ENCODE data around the gene CAMKK2. TPM values are rescaled to one million over a fixed set of nuclear protein-coding genes. Genes with fewer than 3 reads are reported as not detected.
"Not testable (repeated sequence)": the region's sequence is repeated elsewhere in the genome, so short reads cannot be mapped to it uniquely, and the experiment has no call there.

Gene CAMKK2
- total RNA-seq, 1 donor from 2014 or later: 18.1 TPM

DNA sequence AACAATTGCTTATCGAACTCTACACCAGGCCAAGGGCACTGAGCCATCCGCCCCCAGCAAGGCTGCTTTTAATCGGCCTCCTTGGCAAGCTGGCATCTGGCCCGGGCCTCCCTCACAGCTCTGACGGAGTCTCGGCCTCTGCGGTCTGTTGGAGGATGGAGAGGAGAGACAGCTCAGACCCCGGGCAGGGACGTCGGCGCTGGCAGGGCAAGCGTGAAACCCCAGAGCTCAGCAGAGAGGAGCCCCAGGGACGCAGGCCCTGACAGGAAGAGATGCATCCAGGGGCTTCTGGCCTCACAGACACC lies 17.5 kb downstream of the CAMKK2 start:
- DNase-seq: no peak

DNA sequence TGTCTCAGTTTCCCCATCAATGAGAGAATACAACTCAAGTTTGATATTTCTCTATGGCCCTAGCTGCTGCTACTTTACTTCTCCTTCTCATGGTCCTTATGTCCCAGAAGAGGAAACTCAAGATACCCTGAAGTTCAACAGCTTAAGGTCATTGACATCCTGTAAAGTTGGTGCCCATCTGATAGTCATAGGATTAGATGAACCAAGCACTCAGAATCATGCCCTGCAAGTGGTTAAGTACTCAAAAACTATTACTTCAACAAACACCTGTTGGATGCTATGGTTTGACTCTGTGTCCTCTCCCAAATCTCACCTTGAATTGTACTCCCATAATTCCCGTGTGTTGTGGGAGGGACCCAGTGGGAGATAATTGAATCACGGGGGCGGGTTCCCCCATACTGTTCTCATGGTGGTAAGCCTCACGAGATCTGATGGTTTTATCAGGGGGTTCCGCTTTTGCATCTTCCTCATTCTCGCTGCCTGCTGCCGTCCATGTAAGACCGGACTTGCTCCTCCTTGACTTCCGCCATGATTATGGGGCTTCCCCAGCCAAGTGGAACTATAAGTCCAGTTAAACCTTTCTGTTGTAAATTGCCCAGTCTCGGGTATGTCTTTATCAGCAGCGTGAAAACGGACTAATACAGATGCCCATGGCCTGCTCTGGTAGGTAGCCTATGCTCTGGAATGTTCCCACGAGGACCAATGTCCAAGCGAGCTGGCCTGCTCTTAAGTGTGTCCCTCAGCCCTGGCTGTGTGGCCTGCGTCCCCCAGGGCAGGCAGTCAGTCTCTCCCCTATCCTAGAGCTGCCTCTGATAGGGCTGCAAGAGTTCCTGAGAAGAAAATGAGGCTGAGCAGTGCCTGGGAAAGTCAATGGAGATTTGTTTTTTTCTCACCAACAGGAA lies 18.1 kb downstream of the CAMKK2 start:
- no peak for DNase-seq

- DNase-seq: no peak
Observed at GRCh38 chr12:121277374-121277759, 19.1 kb downstream of the CAMKK2 start.

- DNase-seq: no peak
Observed at GRCh38 chr12:121274036-121274763, 22.3 kb downstream of the CAMKK2 start.

DNA sequence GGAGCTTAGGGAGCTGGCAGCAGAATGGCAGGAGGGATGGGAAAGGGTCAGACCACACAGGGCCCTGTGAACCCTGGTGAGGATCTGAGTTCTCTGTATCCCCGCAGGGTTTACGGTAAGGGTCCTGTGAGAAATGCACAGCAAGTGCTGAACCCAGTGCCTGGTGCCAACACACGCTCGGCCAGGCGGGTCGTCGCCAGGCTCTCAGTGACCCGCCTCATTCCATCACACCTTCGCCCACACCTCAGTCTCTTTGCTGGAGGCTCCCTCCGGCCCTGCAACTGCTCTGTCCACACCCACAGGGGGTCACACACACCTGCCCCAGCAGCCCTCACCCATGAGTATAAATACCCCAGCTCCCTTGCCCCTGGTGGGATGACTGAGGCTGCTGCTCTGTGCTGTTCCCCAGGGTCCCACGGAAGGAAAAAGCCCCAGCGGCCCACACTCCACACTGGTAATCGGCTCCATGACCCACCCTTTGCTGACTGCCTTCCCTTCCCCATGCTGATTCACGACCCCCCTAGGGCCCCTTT lies 23.1 kb downstream of the CAMKK2 start:
- DNase-seq: no peak

GRCh38 chr12:121267822-121268221 lies 28.7 kb downstream of the CAMKK2 start:
- DNase-seq: no peak

- DNase-seq: no peak
Observed at GRCh38 chr12:121264951-121265515, 31.5 kb downstream of the CAMKK2 start.

DNA sequence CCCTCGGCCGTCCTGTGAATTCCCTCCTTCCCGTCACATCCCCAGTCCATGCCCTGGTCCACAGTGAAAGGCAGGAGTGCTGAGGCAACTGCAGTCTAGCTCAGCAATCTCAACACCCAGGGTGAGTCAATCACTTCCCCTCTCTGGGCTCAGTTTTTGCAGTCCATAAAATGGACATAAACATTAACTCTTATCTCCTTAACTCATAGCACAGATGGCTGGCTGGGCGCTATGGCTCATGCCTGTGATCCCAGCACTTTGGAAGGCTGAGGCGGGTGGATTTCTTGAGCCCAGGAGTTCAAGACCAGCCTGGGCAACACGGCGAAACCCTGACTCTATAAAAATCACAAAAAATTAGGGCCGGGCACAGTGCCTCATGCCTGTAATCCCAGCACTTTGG lies 32.4 kb downstream of the CAMKK2 start:
- no peak for DNase-seq

- DNase-seq: no peak
Observed at GRCh38 chr12:121263206-121263935, 33.1 kb downstream of the CAMKK2 start.

DNA sequence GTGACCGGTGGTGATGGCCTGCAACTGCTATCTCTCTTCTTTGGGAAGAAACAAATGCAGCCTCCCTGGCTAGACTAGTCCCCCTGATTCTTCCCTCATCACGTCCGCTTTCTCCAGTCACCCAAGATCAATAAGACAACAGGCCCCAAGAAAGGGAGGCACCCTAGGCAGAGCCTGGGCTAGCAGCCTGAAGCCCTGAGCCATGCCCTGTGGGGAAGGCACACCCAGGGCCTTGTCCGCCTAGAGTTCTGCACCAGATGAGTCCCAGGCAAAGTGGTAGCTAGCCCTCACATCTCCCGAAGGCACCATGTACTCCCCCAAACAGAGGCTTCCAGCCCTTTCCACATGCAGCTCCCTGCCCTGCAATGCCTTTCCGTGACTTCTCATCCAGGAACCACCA lies 35.1 kb downstream of the CAMKK2 start:
- DNase-seq: no peak

DNA sequence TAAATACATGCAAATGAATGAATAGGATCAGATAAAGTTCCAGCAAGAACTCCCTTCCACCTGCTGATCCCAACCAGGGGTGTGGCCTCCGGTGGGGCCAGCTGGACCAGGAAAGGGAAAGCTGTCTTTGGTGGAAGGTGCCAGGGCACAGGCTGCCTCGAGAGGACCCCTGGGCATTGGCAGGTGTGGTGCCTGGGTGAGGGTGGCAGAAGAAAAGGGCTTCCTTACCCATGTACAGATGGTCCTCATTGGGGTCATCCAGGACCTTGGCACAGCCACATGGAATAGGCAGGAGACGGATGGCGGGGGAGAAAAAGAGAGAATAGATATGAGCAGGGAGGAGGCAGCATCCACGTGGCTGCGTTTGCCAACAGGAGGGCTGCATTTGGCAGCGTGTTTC lies 36.4 kb downstream of the CAMKK2 start:
- DNase-seq: no peak

DNA sequence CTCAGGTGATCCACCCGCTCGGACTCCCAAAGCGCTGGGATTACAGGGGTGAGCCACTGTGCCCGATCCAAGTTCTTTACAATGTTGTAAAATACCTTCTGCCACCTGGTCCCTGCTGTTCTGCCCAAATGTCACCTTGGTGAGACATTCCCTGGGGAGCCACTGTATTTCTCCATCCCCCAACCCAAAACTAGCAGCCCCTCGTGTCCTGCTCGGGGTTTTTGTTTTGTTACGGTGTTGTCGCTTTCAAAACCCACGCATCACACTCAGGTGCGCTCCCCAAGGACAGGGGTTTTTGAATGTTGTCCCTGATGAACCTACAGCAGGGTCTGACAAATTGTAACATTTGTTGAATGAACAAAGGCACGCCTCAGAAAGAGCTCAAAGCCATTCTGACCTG lies 37.4 kb downstream of the CAMKK2 start:
- DNase-seq: no peak

- DNase-seq: not testable (repeated sequence)
Observed at GRCh38 chr12:121257704-121258449, 38.6 kb downstream of the CAMKK2 start.

DNA sequence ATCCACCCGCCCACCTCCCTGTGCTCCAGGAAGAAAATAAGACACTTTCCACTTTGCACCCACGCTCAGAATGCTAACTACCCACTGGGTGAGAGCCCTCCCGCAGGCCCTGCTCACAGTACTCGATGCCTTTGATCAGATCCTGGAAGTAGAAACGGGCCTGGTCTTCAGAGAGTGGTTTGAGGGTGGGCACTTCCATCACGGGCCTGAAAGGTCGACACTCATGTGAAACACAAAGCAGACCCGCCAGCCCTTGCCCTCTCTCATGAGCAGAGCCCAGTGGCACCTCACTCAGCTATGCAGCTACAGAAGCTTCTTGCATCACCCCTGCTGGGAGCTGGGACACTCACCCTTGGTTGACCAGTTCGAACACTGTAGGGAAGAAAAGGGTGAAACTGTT lies 41.1 kb downstream of the CAMKK2 start:
- no peak for DNase-seq

GRCh38 chr12:121253638-121254335 lies 42.7 kb downstream of the CAMKK2 start:
- DNase-seq: no peak

DNA sequence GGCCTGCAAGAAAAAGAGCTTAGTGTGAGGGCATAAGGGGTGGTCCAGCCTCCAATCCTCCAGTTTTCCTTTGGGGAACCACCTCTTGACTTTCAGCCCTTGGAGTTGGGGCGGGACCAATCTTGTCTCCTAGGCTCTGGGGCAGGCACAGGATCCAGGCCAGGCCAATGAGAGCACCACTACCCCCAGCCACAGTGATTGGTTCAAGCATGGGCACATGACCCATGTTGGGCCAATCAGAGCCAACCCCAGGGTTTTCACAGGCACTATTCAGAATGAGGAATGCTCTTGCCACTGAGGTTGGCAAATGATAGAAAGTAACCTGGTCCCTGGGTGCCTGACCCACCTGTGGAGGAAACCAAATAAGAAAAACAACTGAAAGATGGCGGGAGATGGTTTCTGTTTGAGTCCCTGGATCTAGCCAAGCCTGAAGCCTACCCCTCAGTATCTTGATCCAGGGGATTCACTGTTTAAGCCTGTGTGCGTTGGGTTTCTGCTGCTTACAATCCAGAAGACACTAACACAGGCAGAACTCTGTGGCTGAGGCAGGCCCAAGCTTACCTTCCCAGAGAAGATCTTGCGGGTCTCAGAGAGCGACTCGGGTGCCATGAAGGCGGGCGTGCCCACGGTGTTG lies 43.7 kb downstream of the CAMKK2 start:
- DNase-seq: no peak

DNA sequence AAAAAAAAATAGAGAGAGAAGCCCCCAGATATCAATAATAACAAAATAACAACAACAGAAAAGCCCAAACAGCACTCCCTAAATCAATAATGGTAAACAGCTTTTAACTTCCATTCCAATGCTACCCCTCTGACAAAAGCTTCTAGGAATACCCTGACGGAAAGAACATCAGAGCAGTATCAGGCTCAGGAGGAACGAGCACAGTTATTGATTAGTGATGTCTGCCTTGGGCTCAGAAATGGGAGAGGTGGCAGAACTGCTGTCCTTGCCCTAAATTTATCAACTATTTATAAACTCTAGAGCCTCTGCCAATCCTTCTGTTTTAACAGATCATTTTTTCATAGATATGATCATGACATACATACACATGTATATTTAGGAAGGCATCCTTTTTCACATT lies 44.7 kb downstream of the CAMKK2 start:
- DNase-seq: no peak

- no peak for DNase-seq
Observed at GRCh38 chr12:121250359-121250758, 46.1 kb downstream of the CAMKK2 start.

DNA sequence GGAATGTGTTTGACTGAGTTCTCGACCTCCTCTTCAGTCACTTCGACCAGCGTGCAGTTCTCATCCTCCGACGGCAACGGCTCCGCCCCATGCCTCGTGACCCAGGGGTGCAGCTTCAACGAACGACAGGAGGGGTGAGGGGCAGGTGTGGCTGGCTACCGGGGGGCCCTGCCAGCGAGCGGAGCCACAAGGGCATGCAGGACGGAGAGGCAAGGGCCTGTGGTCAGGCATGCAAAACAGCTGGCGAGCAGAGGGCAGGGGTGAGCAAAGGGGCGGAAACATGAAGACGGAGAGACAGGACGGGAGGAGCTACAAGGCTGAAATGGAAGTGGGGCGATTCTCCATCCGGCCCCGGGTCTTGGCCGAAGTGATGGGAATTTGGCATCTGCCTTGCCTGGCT lies 47.9 kb downstream of the CAMKK2 start:
- DNase-seq: no peak

DNA sequence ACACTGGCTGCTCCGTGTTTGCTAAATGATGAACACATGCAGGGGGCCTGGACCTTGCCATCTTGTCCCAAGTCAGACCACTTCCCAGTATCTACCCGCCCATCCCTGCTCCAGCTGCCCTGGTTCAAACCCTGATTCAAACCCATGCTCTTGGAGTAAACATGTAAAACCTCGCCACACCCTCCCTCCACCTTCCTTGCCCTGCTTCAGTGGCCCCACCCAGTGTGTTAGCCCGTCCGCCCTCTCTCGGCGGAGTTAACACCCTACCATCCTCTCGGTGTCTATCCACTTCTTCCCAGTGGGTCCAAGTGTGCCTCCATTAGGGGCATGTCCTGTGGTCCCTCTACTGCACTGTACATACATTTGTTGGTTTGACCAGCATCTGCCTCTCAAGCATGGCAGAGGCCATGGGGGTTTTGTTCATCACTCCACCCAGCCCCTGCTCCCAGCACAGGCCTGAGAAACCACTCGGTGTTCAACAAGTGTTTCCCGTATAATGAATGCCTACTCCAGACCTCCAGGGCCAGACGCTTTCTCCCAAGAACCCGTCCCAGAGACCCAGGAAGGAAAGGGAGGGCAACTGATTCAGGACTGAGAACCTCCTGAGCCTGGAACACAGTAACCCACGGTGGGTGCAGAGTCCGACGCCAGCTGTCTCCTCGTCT lies 49.5 kb downstream of the CAMKK2 start:
- no peak for DNase-seq
